Cardiac fibroblast (primary cell): ENCODE measurements around the gene CHTF8.

Experiments used
- DNase-seq, 2 donors: peaks; one replicate each; pipeline versions ENCODE4 v3.0.0 to v3.0.0-alpha.2; 2010; ENCODE audit warnings: low read depth in 2 of 2
- H3K4me3 ChIP-seq, 2 donors: replicated peaks in 1 of 2; 1 replicate in 1 of 2; 2 replicates in 1 of 2; pipeline ENCODE4 v1.5.1; 2011; ENCODE audit warnings: low read depth in 2 of 2, low read length in 2 of 2, mild to moderate bottlenecking in 2 of 2, moderate library complexity in 1 of 2
- CTCF ChIP-seq: IDR thresholded peaks from one replicate; pipeline ENCODE4 v1.5.1; 2011; ENCODE audit warnings: low read depth, mild to moderate bottlenecking, low read length, inconsistent platforms

CHTF8 gene

DNA sequence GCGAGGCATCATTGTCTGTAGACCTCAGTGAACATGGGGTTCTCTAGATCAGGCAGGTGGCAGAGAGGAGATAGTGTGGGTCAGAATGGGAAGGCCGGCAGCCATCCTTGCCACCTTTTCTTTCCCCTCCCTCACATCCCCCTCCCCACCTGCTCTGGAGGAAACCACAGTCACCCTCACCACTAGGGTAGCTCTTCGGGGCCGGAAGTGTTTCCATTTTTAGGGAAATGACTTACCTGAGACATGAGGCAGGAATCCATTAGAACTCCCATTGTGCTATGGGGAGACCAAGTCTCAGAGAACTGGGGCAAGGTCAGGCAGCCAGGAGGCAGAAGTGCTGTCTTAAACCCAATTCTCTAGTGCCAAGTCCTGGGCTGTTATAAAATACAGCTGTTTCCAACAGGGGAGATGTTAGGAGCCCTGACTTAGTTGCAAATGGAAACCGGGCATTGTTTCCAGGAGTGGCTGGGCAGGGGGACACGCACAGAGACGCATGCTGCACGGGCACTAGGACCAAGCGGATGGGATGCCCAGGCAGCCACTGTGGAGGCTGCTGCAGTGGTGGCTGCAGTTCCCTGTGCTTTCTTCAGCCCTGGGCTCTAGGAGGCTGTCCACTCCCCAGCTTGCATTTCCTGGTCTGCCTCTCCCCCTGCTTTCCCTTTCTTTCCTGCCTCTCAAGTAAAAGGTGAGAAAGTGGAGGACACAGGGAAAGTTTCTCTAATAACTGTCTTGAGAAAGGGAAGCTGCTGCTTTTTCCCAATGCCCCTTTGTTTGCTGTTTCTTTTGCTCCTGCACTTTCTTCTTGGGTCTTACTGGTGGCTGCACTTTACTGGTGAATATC, 24.1 kb downstream of the CHTF8 start:
- TF ChIP-seq CTCF, result no peak
- H3K4me3 ChIP-seq, result no peak overlapping the region
- DNase-seq, result no peak

GRCh38 chr16:69107316-69107962, 24.9 kb downstream of the CHTF8 start:
- TF ChIP-seq CTCF, result no peak
- peak in 1 of 2 donors; percentile 20 for DNase-seq
- peak overlapping the region; percentile 51 to 59 for H3K4me3 ChIP-seq

DNA sequence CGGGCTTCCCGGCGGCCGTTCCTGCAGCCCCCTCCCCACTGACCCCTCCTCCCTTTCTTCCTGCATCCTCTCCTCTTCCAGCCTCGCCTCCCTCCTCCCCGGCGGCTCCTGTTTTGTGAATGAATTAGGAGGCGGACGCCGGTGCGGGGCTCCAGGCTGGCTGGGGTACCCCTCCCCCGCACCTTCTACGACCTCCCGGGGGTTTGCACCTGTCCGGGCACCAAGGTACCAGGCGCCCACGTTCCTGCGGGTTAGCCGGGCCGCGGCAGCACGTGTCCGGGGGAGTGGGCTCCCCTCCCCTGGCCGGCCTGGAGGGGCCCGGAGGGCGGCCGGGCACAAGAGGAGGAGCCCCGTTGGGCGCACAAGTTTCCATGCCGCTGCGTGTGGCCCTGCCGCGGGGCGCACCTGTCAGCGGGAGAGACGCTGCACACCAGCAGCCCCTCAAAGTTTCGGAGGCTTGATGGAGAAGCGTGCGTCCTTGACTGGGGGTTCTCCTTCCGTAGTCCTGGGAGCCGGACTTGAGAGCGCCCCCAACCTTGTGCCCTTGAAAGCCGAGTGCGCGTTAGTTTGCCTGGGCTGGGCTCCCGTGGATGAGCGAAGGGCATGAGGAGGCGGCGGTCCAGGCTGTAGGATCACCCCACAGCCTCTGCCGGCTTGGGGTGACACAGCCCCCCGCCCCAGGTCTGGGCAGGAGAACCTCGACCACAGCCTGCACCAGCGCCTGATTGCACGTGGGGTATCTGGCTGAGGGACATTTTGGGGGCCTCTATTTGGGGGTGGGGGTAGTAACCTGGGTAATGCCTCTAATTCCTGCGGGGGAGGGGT, 25.7 kb downstream of the CHTF8 start:
- peak overlapping the region; percentile 51 to 59 for H3K4me3 ChIP-seq
- no peak for TF ChIP-seq CTCF
- DNase-seq, result no peak

DNA sequence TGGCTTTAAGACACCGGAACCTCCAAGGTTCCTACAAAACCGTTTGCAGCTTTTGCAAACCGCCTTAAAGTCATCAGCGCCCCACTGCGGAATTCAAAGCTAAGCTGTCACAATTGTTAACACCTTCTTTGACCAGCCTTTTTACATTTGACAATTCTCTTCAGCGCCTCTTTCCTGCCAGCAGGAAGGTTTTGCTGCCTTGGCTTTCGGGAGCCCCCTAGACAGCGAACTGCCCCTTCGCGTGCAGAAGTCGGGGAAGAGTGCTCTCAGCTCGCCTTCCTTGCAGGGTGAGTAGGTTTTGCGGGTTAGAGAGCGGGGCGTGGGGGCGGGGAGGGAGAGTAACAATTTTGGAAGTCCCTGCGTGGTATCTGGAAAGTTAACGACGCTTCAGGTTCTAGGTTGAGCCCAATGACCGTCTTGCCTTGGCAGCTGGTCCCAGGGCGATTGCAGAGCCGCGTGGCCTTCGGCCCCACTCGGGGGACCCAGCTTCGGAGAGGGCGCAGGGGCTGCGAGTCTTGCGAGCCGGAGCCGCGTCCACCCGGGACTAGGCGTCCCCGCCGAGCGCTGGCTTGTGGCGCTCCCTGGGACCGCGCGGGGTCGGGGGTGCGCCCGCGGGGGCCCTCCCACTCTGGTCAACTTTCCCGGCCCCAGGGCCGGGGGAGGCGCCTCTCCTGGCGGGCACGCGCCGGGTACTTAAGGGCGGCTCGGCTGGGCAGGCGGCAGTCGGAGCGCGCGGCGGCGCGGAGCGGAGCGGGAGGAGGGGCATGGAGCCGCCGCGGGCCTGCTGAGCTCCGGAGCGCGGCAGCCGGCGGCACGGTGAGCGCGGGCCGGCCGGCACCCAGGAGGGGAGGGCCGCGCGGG, 26.7 kb downstream of the CHTF8 start, which contains the start of gene HAS3:
Gene HAS3, plus strand, starts transcription at position 153 of the 861 bp plus-strand sequence. CDS start 3,743 bp downstream, outside the sequence.
- peak; percentile 67 to 74 for DNase-seq
- TF ChIP-seq CTCF, result peak; percentile 23
- peak within 1 kb of the TSS; percentile 51 to 59 for H3K4me3 ChIP-seq

- no peak for DNase-seq
- no peak overlapping the region for H3K4me3 ChIP-seq
- no peak for TF ChIP-seq CTCF
These were observed 32.2 kb downstream of the CHTF8 start for GRCh38 chr16:69100071-69100691.

DNA sequence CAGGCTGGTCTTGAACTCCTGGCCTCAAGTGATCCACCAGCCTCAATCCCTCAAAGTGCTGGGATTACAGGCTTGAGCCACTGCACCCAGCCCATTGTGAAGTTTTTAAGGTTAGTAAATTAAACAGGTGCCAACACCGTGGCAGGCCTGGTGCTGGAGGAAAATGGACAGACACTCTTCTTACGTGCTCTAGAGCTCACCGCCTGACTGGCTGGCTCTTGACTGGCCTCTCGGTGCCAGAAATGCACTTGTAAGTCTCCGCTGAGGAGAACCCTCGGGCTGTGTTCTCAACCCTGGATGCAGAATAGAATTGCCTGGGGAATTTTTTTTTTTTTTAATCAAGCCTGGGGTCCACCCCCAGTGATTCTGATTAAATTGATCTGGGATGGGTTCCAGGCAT, 37.2 kb downstream of the CHTF8 start:
- no peak for DNase-seq
- no peak overlapping the region for H3K4me3 ChIP-seq
- no peak for TF ChIP-seq CTCF
